Dedifferentiated amniotic fluid mesenchymal stem cell (primary cell): Measurements from ENCODE around the gene OR7C1.
"Not testable (repeated sequence)": the region's sequence is repeated elsewhere in the genome, so short reads cannot be mapped to it uniquely, and the experiment has no call there.

Experiments
- DNase-seq: peaks from one replicate; pipeline ENCODE4 v3.0.0-alpha.2; 2016; ENCODE audit errors: extremely low spot score

Gene OR7C1

DNA sequence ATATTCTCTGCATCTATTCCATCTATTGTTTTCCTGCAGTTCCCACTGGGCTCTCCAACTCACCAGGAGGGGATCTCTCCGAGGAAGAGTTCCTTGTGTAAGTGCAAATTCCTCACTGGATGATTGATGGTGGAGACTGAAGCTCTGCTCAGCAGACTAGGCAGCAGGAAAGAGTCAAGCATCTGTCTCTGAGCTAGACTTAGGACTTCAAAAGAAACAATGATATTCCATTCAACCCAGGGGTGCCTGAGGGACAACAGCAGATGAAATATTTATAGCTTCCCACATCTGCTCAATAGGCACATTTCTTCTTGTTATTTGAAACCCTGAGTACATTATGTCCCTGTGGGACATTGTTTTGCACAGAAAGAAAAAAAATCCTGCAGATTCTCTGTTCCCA is at the start of gene OR7C1, which contains the start of gene OR7A5:
TSS of gene OR7C1 (minus strand) at position 175 of the 400 bp plus-strand sequence. CDS start 35,049 bp downstream, outside the sequence.
TSS of gene OR7A5 (minus strand) at position 175 of the 400 bp plus-strand sequence. CDS start 6,944 bp downstream, outside the sequence.
- DNase-seq: no peak

DNA sequence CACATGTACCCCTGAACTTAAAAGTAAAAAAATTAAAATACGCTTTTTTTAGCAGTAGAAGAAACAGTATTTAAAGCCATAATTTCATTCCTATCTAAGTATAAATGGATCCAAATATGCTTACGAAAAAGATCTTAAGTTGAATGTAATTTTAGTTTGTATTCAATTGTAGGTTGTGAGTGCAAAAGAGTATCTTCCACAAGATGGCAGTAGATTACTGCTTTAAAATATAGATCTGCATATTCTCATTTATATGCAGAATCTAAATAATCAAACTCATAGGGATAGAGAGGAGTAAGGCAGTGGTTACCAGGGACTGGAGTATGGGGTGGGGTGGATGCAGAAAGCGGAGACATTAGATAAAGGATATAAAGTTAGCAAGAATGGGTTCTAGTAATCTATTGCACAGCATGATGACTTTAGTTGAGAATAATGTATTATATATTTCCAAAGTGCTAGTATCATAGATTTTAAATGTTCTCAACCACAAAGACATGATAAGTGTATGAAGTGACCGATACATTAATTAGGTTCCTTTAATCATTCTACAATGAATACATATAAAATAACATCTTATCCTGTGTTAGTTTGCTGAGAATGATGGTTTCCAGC is 36.7 kb upstream of the OR7C1 start:
- DNase-seq: no peak

DNA sequence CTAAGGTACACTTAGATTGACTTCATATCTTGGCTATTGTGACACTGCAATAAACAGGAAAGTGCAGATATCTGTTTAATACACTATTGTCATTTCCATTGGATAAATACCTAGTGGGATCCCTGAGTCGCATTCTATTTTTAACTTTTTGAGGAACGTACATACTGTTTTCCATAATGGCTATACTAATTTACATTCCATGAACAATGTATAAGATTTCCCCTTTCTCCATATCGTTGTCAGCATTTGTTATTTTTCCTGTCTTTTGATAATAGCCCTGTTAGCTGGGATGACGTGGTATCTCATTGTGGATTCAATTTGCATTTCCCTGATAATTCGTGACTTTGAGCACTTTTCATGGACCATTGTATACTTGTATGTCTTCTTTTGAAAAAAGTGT is 33.5 kb upstream of the OR7C1 start:
- no peak for DNase-seq

DNA sequence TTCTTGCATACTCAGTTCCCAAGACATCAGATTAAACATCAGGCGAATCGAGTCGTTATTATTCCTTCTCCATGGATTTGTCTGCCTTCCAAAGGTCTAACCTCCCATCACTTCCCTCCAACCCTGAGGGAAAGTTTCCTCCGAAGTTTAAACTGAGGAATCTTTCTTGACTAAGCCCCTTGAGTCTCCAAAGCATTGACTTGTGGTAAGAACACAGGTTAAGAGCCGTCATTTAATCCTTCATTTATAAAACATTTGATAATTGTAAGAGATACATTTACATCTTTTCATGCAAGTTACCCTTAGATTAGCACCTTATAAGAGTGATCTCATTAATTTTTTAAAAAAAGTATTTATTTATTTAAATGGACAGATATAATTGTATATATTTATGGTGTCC is 13.8 kb upstream of the OR7C1 start, which contains the start of gene OR7A10:
TSS of gene OR7A10 (minus strand) at position 101 of the 400 bp plus-strand sequence. CDS start 7,045 bp downstream, outside the sequence.
- no peak for DNase-seq

DNA sequence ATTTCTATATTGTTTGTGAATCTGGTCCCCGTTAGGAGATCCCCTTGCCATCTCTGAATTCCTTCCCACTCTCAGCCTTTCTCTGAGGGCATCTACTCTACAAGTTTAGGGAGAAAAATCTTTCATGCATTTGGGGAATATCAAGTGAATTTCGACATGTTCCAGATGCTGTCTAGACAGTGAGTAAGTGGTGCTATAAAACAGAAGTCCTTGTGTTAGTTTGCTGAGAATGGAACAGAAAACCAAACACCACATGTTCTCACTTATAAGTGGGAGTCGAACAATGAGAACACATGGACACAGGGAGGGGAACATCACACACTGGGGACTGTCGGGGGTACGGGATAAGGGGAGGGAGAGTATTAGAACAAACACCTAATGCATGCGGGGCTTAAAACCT is 8.6 kb upstream of the OR7C1 start:
- no peak for DNase-seq

DNA sequence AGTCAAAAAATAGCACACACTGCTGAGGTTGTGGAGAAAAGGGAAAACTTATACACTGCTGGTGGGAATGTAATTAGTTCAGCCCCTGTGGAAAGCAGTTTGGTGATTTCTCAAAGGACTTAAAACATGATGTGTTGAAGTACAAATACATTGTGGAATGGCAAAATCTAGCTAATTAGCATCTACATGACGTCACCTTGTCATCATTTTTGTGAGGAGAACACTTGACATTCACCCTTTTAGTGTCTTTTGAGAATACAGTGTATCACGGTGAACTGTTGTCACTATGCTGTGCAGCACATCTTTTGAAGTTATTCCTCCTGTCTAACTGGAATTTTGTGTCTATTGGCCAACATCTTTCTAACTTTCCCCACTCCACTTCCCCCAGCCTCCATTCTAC is 8.2 kb upstream of the OR7C1 start:
- no peak for DNase-seq

DNA sequence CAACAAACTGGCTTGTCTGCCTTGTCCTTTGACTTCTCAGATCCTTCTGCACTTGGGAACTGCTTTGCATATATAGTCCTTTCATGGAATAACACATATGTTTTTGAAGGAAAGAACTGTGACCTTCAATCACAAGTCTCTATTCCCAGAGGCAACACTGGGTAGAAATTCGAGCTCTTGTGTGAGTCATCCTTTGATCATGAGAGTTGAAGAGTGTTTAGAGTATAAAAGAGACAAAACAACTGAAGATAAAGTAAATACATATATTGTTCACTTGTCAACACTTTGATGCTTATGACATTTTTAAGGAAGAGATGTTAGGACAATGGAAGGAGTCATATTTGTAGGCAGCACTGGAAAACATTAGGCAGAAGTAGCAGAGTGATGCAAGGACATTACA is 5.2 kb upstream of the OR7C1 start:
- DNase-seq: no peak

DNA sequence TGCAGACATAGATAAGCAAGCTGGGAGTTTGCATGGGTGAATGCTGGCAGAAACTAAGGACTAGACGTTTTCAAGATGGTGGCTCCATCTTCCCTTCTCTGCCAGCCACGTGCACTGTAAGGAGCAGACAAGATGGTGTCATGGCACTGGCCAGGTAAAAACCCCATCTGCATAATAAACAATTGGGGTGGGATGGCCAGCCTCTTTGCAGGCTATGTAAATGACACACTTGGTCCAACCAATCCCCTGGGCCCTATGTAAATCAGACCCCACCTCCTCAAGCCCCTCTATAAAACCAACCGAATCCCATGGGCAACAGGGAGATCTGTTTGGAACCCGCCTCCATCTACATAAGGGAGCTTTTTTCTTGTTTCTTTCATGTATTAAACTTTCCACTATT is 2.4 kb upstream of the OR7C1 start:
- no peak for DNase-seq

DNA sequence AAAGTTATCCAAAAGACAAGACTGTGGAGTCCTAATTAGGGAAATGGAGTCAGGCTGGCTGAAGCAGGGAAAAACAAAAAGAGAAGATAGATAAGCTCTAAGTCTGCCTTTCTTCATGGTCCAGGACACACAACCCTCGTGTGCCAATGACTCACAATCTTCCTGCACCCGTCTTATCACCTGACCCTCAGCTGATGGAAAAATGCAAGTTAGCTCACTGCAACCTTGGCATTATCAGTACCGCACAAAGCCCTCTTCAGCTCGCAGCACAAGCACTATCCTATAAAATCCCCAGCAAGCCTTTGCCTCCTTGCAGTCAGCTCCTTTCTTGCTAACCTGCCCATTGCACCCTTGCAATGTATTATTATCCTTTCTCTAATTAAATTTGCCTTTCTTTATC is 4.3 kb downstream of the OR7C1 start:
- DNase-seq: no peak

DNA sequence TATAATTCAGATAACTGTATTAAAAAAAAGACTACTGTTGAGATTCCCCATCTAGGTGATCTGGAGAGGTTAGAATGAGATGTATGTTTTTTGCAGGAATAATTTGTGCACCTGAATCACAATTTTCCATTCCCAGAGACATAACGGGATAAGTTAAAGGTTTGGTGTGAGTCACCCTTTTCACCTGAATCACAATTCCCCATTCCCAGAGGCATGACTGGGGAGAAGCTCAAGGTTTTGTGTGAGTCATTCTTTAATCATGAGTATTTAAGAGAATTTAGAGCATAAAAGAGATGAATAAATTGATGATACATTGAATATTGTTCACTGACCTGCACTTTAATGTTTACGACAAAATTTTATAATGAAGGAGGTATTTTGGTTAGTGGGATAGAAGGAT is 9.0 kb downstream of the OR7C1 start:
- no peak for DNase-seq

DNA sequence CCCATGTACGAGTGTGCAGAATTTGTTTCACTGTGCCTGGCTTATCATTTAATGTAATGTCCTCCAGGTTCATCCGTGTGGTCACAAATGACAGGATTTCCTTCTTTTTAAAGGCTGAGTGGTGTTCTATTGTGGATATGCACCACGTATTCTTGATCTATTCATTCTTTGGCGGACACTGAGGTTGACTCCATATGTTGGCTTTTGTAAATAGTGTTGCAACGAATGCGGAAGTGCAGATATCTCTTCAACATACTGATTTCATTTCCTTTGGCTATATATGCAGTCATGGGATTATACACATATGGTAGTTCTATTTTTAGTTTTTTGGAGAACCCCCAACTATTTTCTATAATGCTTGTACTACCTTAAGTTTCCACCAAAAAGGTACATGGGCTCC is 13.0 kb downstream of the OR7C1 start:
- DNase-seq: no peak

DNA sequence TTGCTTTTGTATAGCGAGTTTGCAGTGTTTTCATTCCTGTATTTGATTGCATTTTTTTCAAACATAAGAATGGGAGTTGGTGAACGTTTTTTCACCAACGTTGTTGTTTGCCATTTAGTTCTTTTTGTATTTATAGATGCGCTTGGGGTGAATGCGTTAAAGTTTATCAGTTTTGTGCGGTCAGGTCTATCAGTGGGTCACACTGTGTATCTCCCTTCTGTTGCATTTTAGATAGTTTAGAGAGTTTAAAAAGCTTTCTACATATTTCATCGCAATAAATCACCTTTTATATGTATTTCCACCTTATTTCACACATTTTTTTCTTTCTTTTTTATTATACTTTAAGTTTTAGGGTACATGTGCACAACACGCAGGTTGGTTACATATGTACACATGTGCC is 16.4 kb downstream of the OR7C1 start:
- DNase-seq: no peak

DNA sequence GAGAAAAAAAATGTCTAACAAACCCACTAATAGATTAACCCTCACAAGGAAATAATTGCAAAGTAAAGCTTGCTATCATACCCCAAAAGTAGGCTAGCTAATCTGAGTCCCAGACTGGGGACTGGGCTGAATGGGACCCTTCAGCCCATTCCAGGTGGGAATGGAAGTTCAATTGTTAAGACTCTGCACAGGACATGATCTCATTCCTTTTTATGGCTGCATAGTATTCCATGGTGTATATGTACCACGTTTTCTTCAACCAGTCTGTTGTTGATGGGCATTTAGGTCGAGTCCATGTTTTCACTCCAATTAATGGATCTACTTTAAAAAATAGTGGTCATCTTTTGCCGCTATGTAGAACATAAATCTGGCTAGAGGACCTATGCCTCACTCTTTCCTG is 17.9 kb downstream of the OR7C1 start:
- no peak for DNase-seq

DNA sequence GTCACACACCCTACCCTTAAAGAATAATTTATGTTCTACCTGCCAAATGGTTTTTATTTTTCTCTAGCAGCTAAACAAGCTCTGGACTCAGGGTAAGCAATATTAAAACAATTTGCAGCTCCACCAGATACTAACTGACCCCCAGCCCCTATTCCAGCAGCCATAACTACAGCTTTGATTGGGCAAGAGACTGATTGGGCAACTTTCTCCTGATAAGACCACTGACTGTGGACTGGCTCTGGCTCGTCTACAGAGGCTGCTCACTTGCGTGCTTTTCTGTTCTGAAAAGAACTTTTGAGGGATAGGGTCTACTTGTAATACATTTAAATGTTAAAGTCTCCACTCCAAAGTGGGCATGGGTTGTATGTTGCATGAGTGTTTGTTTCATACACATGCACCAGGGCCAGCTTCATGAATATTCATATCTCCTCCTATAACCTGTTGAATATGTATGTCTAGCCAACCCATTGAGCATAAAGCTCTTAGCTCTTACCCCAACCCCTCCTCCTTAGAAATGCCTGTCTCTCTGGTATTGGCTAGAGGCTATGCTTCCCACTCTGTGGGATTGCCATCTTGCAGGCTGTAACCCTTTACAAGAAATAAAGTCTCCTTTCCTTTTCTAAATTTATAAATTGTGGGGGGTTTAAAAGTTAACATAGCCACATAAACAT is 19.9 kb downstream of the OR7C1 start:
- DNase-seq: no peak

DNA sequence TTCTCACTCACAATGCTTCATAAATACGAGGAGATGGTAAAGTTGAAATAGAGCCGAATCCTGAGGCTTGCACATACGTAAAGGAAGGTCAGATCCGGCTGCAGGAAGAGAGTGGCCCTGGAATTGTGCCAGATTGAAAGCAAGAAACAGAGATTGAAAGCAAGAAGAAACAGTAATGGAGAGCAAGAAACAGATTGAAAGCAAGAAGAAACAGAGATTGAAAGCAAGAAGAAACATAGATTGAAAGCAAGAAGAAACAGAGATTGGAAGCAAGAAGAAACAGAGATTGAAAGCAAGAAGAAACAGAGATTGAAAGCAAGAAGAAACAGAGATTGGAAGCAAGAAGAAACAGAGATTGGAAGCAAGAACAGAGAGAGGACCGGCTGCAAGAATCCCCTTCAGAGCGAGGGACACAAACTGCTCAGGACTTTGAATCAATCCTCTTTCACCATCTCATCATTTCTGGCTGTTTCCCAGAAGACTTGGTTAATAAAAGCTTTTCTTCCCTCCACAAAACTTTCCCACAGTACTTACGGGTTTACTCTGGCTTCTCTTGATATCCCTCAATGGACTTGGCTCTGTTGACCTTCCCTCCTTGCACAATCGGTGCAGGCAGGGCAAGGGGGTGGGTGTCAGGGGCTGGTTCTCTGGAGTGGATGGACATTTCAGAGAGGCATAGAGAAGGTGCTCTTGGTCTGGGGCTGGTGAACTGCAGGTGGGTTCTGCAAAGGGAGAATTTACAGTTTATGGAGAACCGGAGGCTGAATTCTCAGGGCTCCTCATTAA is 25.5 kb downstream of the OR7C1 start:
- DNase-seq: no peak

DNA sequence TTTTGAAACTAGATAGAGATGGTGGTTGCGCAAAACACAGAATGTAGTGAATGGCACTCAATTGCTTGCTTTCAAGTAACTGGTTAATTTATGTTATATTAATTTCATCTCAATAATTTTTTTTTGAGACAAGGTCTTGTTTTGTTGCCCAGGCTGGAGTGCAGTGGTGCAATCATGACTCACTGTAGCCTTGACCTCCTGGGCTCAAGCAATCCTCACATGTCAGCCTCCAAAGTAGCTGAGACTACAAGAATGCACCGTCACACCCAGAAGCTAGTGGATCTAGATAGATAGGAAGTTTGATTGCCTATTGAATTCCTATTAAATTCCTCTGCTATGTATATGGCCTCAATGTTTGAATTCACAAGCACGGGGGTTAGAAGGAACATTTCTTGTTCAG is 30.2 kb downstream of the OR7C1 start:
- DNase-seq: no peak

DNA sequence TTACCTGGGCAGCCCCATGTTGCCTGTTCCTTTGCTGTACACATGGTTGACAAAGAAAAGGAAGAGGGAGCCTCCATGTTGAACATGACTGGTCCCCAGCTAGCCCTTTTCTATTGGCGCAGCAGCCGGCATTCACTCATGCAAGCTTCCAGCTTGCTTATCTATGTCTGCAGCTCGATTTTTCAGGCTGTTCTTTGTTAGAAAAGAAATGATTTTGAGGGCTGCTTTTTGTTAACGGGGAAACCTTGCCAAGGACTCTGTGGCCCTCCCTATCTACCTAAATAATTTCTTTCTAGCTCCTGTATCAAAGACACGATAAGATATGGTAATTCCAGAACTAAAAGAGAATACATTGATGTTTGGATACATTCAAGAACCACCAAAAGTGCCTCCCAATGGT is 36.2 kb downstream of the OR7C1 start:
- DNase-seq: no peak

DNA sequence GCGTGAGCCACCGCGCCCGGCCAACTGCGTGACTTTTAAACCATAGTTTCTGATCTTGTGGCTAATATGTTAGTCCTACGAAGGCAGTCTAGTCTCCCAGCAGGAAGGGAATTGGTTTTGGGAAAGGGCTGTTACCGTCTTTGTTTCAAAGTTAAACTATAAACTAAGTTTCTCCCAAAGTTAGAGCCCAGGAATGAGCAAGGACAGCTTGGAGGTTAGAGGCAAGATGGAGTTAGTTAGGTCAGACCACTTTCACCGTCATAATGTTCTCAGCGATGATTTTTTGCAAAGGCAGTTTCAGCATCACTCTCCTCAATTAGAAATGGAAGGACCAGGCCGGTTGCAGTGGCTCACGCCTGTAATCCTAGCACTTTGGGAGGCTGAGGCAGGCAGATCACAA is 39.0 kb downstream of the OR7C1 start:
- DNase-seq: no peak

DNA sequence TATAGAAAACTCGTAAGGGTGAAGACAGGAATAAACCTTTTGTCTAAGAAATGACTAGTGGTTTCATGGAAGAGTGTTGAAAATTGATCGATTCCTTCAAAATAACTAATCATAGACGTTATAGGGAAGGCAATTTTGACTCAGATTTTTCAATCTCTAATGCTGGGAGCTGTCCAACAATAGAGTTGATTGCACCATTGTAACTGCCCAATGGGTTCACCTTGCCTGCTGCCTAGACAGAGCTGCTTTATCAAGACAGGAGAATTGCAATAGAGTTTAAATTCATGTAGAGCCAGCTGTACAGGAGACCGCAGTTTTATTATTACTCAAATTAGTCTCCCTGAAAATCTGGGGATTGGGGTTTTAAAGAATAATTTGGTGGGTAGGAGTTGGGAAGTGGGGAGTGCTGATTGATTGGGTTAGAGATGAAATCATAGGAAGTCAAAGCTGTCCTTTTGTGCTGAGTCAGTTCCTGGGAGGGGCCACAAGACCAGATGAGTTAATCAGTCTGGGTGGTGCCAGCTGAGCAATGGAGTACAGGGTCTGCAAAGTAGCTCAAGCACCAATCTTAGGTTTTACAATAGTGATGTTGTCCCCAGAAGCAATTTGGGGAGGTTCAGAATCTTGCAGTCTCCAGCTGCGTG is 39.8 kb downstream of the OR7C1 start:
- no peak for DNase-seq

DNA sequence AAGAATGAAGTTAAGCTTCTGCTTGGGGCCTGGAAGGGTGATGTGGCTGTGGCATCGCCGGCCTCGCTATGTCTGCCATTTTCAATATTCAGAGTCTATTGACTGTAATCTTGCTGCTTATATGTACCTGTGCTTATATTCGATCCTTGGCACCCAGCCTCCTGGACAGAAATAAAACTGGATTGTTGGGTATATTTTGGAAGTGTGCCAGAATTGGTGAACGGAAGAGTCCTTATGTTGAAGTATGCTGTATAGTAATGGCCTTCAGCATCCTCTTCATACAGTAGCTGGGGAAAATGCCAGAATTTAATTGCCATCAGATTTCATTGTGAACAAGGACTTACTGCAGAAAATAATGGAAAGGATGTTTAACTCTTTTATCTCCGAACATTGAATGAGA is 42.7 kb downstream of the OR7C1 start:
- DNase-seq: not testable (repeated sequence)

DNA sequence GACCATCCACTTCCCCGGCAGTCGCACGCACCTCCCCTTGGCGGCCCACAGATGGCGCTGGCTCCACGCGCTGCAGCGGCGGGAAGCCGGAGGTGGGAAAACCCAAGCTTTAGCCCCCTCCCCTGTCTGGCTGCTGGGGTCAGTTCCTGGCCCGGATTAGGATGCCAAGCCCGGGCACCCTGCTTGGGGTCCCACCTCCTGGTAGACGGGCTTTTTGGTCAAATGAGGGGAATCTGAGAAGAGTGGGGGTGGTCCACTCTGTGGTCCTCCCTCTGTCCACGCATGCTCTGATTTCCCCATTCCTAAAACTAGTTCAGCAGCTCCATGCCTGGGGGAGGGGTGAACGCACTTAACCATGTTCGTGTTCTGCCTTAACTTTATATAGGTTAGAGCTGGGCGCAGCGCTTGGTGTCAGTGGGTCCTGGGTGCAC is 48.5 kb downstream of the OR7C1 start:
- DNase-seq: no peak

DNA sequence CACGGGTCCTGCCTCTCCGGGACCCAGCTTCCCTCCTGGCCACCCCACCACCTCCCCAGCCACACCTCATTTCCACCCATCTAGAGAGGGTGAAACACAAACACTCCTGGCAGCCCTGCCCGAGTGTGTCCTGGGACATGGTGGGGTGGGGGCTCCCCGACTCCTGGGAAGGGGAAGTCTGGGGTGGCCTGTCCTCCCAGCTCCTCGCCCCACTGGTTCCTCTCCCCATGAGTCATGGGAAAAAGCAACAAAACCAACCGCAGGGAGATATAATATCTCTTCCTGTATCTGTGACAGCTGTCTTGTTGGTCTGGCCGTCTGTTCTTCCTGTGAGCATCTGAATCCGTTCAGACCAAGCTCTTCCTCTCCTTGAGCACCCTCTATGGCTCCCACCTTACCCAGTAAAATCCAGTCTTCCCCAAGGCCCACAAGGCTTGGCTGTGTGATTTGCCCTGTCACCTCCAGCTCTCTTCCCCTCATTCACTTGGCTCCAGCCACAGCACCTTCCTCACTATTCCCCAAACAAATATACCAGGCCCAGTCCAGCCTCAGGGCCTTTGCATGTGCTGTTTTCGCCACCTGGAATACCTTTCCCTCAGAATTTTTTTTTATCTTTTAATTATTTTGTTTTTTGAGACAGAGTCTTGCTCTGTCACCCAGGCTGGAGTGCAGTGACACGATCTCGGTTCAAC is 49.7 kb downstream of the OR7C1 start:
- not testable (repeated sequence) for DNase-seq
